Lung (tissue), 12 donors: ENCODE data around the gene PROC. TPM values are rescaled to one million over a fixed set of nuclear protein-coding genes. Genes with fewer than 3 reads are reported as not detected.

Experiments used
- ATAC-seq: fragments of 200-7000 bp; cut with Tn5 transposase; one replicate; pipeline ENCODE4 v1.9.1; 2020; ENCODE audit warnings: moderate number of reproducible peaks; ENCODE audit not compliant: insufficient read depth, low FRiP score
- DNase-seq, 3 donors: peaks; one replicate each; pipeline ENCODE4 v3.0.0-alpha.2; 2013 to 2017
- H3K27ac ChIP-seq, 2 donors: one replicate each; pipeline ENCODE4 v1.5.1; 2013; ENCODE audit warnings: mild to moderate bottlenecking in 2 of 2, moderate library complexity in 2 of 2, control low read depth in 1 of 2, inconsistent platforms in 1 of 2, low read depth in 1 of 2, low read length in 1 of 2
- H3K27me3 ChIP-seq, 3 donors: one replicate each; pipeline ENCODE4 v1.5.1; 2013; ENCODE audit warnings: low read length in 2 of 3; ENCODE audit not compliant: control insufficient read depth in 3 of 3, insufficient read depth in 3 of 3
- H3K36me3 ChIP-seq, 4 donors: one replicate each; pipeline ENCODE4 v1.5.1; 2013; ENCODE audit warnings: low read length in 4 of 4, mild to moderate bottlenecking in 1 of 4, moderate library complexity in 1 of 4; ENCODE audit not compliant: control insufficient read depth in 4 of 4, insufficient read depth in 4 of 4
- H3K4me1 ChIP-seq, 5 donors: one replicate each; pipeline ENCODE4 v1.5.1; 2013; ENCODE audit warnings: low read length in 5 of 5, mild to moderate bottlenecking in 2 of 5, moderate library complexity in 1 of 5; ENCODE audit not compliant: control insufficient read depth in 5 of 5, insufficient read depth in 5 of 5
- H3K4me3 ChIP-seq: one replicate; pipeline ENCODE4 v1.5.1; 2013; ENCODE audit warnings: mild to moderate bottlenecking, control low read depth, moderate library complexity
- H3K9ac ChIP-seq, 2 donors: one replicate each; pipeline ENCODE4 v1.5.1; 2013; ENCODE audit warnings: low read length in 2 of 2, control low read depth in 1 of 2; ENCODE audit not compliant: insufficient read depth in 1 of 2
- H3K9me3 ChIP-seq, 4 donors: one replicate each; pipeline ENCODE4 v1.5.1; 2013; ENCODE audit warnings: low read length in 3 of 4, mild to moderate bottlenecking in 1 of 4, moderate library complexity in 1 of 4; ENCODE audit not compliant: control insufficient read depth in 4 of 4, insufficient read depth in 3 of 4
- WGBS, 2 donors: extraction: QIAGEN DNeasy Blood & Tissue Kit; methylation state at CpG; one replicate each; pipeline ENCODE4 v1.1.7; 2013; 5-methylcytosine and 5-hydroxymethylcytosine counted together
- polyA plus RNA-seq, 2 donors: library from polyadenylated mRNA; stranded (reverse); fragments of 200-250 nt; gene quantifications; one replicate each; pipeline ENCODE4 v1.2.1, GENCODE V29; 2013
- total RNA-seq, 2 donors: library from RNA; depleted of rRNA in 1 of 2; stranded (reverse); fragments of >200 nt in 1 of 2; gene quantifications; one replicate each; pipeline ENCODE4 v1.2.1, GENCODE V29; 2014 to 2021
- TF ChIP-seq, protein P1 (sequence below): IDR thresholded peaks from 2 replicates; pipeline ENCODE4 v1.5.1; 2012; ENCODE audit warnings: mild to moderate bottlenecking; ENCODE audit errors: control extremely low read depth, extremely low read depth
- donor health status: control.
- donor health status: control.
- donor health status: Bipolar disorder and iron deficiency.
- donor health status: healthy.
- donor health status: DM: yes; HTN: yes; CAD: no.

PROC gene
- total and polyA plus RNA-seq, 4 donors: 0.10 to 0.37 (median 0.22) TPM; not detected in 1

DNA sequence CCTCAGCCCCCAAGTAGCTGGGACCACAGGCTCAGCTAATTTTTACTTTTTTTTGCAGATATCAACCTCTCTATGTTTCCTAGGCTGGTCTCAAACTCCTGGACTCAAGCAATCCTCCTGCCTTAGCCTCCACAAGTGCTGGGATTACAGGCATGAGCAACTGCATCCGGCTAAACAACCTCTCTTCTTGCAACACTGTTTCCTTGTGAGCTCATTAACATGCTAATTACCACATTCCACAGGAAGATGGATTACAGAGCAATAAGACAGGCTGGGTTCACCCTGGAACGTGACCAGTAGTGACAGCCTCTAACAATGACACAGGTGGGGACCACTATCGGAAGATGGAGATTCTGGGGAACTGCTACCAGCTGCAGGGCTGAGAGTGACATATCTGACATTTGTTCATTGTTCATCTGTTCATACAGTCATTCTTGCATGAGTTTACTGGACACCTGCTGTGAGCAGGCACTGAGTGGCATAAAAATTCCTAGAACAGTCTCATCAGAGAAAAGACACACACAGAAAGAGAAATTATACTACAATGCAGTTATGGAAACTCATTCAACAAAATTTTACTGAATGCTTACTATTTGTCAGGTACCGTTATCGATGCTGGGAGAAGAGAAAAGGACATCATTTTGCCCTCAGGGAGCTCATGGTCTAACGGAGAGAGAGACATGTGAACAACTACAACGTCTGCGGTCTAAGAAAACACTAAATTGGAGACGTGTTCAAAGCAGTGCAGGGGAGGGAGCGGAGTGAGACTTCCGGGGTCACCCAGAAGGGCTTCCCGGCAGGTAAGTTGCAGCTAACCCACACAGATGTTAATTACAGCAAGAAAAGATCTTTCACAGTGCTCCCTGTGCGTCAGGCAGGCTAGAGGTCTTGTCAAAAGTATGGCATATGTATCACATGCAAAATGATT is 37.6 kb downstream of the PROC start:
- H3K9ac ChIP-seq: no peak overlapping the region
- DNase-seq (no peak), ATAC-seq (no peak)
- no peaks in the 10 kb centered on the region for H3K9me3 ChIP-seq
- H3K4me1 ChIP-seq: no peaks in the 10 kb centered on the region
- no peaks in the 10 kb centered on the region for H3K27me3 ChIP-seq
- H3K36me3 ChIP-seq: no peaks in the 10 kb centered on the region
- no peak overlapping the region for H3K27ac ChIP-seq
- no peak overlapping the region for H3K4me3 ChIP-seq
- TF ChIP-seq, protein P1, sequence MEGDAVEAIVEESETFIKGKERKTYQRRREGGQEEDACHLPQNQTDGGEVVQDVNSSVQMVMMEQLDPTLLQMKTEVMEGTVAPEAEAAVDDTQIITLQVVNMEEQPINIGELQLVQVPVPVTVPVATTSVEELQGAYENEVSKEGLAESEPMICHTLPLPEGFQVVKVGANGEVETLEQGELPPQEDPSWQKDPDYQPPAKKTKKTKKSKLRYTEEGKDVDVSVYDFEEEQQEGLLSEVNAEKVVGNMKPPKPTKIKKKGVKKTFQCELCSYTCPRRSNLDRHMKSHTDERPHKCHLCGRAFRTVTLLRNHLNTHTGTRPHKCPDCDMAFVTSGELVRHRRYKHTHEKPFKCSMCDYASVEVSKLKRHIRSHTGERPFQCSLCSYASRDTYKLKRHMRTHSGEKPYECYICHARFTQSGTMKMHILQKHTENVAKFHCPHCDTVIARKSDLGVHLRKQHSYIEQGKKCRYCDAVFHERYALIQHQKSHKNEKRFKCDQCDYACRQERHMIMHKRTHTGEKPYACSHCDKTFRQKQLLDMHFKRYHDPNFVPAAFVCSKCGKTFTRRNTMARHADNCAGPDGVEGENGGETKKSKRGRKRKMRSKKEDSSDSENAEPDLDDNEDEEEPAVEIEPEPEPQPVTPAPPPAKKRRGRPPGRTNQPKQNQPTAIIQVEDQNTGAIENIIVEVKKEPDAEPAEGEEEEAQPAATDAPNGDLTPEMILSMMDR: no peak
- 74 to 88% methylated on average over 13 of the region's 13 CpGs for WGBS, 2 donors

DNA sequence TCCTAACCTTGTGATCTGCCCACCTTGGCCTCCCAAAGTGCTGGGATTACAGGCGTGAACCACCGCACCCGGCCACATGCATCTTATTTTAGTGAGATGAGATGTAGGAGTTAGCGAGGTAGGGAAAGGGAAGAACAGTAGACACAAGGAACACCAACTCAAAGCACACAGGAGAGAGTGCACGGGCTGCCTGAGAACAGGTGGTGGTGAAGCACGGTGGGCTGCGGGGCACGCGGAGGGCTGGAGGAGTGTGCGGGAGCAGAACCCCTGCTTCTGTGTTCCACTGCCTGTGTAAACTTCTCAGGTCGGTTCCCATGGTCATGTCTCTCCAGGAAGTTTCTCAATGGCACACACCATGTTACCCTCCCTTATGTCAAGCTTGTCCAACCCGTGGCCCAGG is 38.7 kb downstream of the PROC start:
- no peak for ATAC-seq
- Histone ChIP-seq H3K9me3 (no peaks in the 10 kb centered on the region), H3K9ac (no peak overlapping the region), H3K27me3 (no peaks in the 10 kb centered on the region), H3K27ac (no peak overlapping the region), H3K36me3 (no peaks in the 10 kb centered on the region), H3K4me3 (no peak overlapping the region), H3K4me1 (no peaks in the 10 kb centered on the region)
- TF ChIP-seq, protein P1: no peak
- no peak for DNase-seq
- 90 to 93% methylated on average over 12 of the region's 12 CpGs for WGBS, 2 donors

DNA sequence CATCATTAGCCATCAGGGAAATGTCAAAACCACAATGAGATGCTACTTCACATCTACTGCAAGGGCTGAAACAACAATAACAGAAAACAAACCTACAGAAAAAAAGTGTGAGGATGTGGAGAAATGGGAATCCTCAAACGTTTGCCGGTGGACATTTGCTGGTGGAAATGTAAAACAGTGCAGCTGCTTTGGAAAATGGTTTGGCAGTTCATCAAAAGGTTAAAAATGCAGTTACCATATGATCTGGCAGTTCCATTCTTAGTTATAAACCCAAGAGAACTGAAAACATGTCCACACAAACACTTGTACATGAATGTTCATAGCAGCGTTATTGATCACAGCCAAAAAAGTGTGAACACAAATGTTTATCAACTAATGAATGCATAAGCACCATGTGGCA is 44.2 kb downstream of the PROC start:
- 71 to 81% methylated on average over 3 of the region's 3 CpGs for WGBS, 2 donors
- TF ChIP-seq, protein P1: no peak
- peak in 2 of 3 donors; percentile 41 to 53 for DNase-seq
- no peaks in the 10 kb centered on the region for H3K27me3 ChIP-seq
- no peak overlapping the region for H3K9ac ChIP-seq
- no peak overlapping the region for H3K4me3 ChIP-seq
- H3K9me3 ChIP-seq: no peaks in the 10 kb centered on the region
- ATAC-seq: no peak
- peaks cover 0 to 5% (median 0%) of the 10 kb centered on the region in 4 donors for H3K36me3 ChIP-seq
- peaks cover 0 to 6% (median 0%) of the 10 kb centered on the region in 5 donors for H3K4me1 ChIP-seq
- no peak overlapping the region for H3K27ac ChIP-seq
